Ishikawa (cell line): ENCODE measurements around the gene SIX1.

Experiments
- CEBPB ChIP-seq: IDR thresholded peaks from 2 replicates; pipeline ENCODE4 v1.6.1; 2012
- CREB1 ChIP-seq: IDR thresholded peaks from 2 replicates; pipeline ENCODE4 v1.6.1; 2012; ENCODE audit warnings: low read depth
- EGR1 ChIP-seq: IDR thresholded peaks from 2 replicates; pipeline ENCODE4 v1.6.1; 2012
- EP300 ChIP-seq: IDR thresholded peaks from 2 replicates; pipeline ENCODE4 v1.6.1; 2012; ENCODE audit warnings: borderline replicate concordance
- FOXM1 ChIP-seq: IDR thresholded peaks from 2 replicates; pipeline ENCODE4 v1.6.1; 2012; ENCODE audit warnings: low read depth, borderline replicate concordance
- NFIC ChIP-seq: IDR thresholded peaks from 2 replicates; pipeline ENCODE4 v1.6.1; 2012
- RAD21 ChIP-seq: IDR thresholded peaks from 2 replicates; pipeline ENCODE4 v1.6.1; 2012; ENCODE audit warnings: low read depth
- TAF1 ChIP-seq: IDR thresholded peaks from 2 replicates; pipeline ENCODE4 v1.6.1; 2012; ENCODE audit warnings: low read depth, mild to moderate bottlenecking
- TEAD4 ChIP-seq: IDR thresholded peaks from 2 replicates; pipeline ENCODE4 v1.6.1; 2012
- YY1 ChIP-seq: IDR thresholded peaks from 2 replicates; pipeline ENCODE4 v1.6.1; 2012; ENCODE audit warnings: low read depth
- ZBTB7A ChIP-seq: IDR thresholded peaks from 2 replicates; pipeline ENCODE4 v1.6.1; 2012; ENCODE audit warnings: low read depth
- TF ChIP-seq, protein P1 (sequence below): IDR thresholded peaks from 2 replicates; pipeline ENCODE4 v1.6.1; 2012
- TF ChIP-seq, protein P2 (sequence below): IDR thresholded peaks from 2 replicates; pipeline ENCODE4 v1.6.1; 2012; ENCODE audit warnings: low read depth, mild to moderate bottlenecking
- TF ChIP-seq, protein P3 (sequence below): IDR thresholded peaks from 2 replicates; pipeline ENCODE4 v1.6.1; 2012

- TF ChIP-seq, protein P1, sequence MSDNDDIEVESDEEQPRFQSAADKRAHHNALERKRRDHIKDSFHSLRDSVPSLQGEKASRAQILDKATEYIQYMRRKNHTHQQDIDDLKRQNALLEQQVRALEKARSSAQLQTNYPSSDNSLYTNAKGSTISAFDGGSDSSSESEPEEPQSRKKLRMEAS: no peak
- TF ChIP-seq EP300: no peak
- TF ChIP-seq ZBTB7A: no peak
- no peak for TF ChIP-seq CEBPB
- TF ChIP-seq CREB1: no peak
- TF ChIP-seq RAD21: no peak
- TF ChIP-seq, protein P2, sequence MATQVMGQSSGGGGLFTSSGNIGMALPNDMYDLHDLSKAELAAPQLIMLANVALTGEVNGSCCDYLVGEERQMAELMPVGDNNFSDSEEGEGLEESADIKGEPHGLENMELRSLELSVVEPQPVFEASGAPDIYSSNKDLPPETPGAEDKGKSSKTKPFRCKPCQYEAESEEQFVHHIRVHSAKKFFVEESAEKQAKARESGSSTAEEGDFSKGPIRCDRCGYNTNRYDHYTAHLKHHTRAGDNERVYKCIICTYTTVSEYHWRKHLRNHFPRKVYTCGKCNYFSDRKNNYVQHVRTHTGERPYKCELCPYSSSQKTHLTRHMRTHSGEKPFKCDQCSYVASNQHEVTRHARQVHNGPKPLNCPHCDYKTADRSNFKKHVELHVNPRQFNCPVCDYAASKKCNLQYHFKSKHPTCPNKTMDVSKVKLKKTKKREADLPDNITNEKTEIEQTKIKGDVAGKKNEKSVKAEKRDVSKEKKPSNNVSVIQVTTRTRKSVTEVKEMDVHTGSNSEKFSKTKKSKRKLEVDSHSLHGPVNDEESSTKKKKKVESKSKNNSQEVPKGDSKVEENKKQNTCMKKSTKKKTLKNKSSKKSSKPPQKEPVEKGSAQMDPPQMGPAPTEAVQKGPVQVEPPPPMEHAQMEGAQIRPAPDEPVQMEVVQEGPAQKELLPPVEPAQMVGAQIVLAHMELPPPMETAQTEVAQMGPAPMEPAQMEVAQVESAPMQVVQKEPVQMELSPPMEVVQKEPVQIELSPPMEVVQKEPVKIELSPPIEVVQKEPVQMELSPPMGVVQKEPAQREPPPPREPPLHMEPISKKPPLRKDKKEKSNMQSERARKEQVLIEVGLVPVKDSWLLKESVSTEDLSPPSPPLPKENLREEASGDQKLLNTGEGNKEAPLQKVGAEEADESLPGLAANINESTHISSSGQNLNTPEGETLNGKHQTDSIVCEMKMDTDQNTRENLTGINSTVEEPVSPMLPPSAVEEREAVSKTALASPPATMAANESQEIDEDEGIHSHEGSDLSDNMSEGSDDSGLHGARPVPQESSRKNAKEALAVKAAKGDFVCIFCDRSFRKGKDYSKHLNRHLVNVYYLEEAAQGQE: no peak
- TF ChIP-seq TAF1: no peak
- TF ChIP-seq EGR1: no peak
- no peak for TF ChIP-seq YY1
- TF ChIP-seq, protein P3, sequence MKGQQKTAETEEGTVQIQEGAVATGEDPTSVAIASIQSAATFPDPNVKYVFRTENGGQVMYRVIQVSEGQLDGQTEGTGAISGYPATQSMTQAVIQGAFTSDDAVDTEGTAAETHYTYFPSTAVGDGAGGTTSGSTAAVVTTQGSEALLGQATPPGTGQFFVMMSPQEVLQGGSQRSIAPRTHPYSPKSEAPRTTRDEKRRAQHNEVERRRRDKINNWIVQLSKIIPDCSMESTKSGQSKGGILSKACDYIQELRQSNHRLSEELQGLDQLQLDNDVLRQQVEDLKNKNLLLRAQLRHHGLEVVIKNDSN: no peak
- TF ChIP-seq TEAD4: no peak
- TF ChIP-seq NFIC: no peak
- no peak for TF ChIP-seq FOXM1
Measured at GRCh38 chr14:60602291-60602690, 47.0 kb downstream of the SIX1 start.
